ENCODE measurements around the gene UBE2V1. TPM values are rescaled to one million over a fixed set of nuclear protein-coding genes. Genes with fewer than 3 reads are reported as not detected.

The UBE2V1 gene
- total RNA-seq, 4 donors from 2014 or later, result 58.8 to 86.7 (median 77.3) TPM

DNA sequence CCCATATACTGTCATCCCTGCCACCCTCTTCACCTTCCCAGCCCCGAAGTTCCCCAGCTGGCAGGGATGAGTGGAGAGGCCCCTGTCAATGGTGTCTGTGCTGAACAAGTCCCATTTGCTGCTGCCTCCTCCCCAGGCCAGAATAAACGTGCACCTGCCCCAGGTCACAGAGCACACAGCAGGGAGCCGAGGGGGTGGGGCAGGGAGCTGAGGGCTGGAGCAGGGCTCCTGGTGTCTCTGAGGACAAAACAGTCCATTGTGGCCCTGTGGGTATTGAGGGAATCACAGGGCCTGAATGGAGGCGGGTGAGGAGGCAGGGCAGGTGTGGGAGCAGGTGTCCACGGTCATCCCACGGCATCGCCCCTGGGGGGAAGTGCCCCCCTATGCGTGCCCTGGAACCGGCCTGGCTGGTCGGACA is 74.4 kb downstream of the UBE2V1 start:
- Histone ChIP-seq H3K9me3 (no peaks in the 10 kb centered on the region), H3K36me3 (no peaks in the 10 kb centered on the region), H3K27ac (no peak overlapping the region), H3K27me3 (no peaks in the 10 kb centered on the region), H3K4me1 (peaks cover 0 to 15% (median 6%) of the 10 kb centered on the region in 4 donors), H3K4me3 (no peak overlapping the region)
- no peak for DNase-seq (ENCODE audit: low spot score in 2 of 2)
- WGBS, 2 donors, result 72 to 75% methylated on average over 5 to 9 of the region's 10 CpGs
- TF ChIP-seq POLR2A (IDR thresholded peaks at IDR 0.05) (no peak), EP300 (IDR thresholded peaks at IDR 0.05) (no peak)
- TF ChIP-seq, protein P1, sequence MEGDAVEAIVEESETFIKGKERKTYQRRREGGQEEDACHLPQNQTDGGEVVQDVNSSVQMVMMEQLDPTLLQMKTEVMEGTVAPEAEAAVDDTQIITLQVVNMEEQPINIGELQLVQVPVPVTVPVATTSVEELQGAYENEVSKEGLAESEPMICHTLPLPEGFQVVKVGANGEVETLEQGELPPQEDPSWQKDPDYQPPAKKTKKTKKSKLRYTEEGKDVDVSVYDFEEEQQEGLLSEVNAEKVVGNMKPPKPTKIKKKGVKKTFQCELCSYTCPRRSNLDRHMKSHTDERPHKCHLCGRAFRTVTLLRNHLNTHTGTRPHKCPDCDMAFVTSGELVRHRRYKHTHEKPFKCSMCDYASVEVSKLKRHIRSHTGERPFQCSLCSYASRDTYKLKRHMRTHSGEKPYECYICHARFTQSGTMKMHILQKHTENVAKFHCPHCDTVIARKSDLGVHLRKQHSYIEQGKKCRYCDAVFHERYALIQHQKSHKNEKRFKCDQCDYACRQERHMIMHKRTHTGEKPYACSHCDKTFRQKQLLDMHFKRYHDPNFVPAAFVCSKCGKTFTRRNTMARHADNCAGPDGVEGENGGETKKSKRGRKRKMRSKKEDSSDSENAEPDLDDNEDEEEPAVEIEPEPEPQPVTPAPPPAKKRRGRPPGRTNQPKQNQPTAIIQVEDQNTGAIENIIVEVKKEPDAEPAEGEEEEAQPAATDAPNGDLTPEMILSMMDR (IDR thresholded peaks at IDR 0.05), result no peak

DNA sequence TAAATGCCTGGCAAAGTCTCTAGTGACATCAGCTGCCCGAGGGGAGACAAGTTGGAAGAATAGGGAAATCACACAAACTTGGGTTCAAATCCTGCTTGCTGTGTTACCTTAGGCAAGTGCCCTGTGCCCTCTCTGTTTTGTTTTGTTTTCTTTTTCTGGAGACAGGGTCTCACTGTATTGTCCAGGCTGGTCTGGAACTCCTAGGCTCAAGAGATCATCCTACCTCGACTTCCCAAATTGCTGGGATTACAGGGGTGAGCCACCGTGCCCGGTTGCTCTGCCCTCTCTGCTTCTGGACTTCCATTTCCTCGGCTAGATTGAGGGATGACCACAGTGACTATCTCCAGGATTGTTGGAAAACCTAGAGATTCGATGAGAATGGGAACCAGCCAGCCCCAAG is 74.8 kb downstream of the UBE2V1 start:
- TF ChIP-seq, protein P1 (IDR thresholded peaks at IDR 0.05), result no peak
- TF ChIP-seq POLR2A (IDR thresholded peaks at IDR 0.05) (no peak), EP300 (IDR thresholded peaks at IDR 0.05) (no peak)
- 62 to 66% methylated on average over 6 of the region's 6 CpGs for WGBS, 2 donors

DNA sequence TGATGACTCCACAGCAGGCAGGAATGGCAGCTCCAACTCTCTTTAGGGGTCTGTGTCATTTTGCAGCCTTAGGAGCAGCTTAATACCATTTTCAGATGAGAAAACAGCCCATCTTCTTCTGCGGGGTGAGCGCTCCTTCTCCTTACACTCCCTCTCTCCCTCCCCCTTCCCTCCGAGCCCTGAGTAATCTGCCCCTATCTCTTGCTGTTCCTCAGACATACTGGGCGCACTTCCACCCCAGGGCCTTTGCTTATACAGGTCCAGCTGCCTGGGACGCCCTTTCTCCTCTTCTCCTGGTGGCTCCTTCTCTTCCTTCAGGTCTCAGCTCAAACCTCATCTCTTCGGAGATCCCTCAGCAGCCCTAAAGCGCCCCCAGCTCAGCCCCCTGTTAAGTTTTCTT is 75.4 kb downstream of the UBE2V1 start:
- no peak for DNase-seq (ENCODE audit: low spot score in 2 of 2)
- Histone ChIP-seq H3K27me3 (no peaks in the 10 kb centered on the region), H3K9me3 (no peaks in the 10 kb centered on the region), H3K36me3 (no peaks in the 10 kb centered on the region), H3K4me1 (peaks cover 0 to 23% (median 6%) of the 10 kb centered on the region in 4 donors), H3K4me3 (no peak overlapping the region), H3K27ac (no peak overlapping the region)
- 85 to 88% methylated on average over 7 of the region's 7 CpGs for WGBS, 2 donors
- TF ChIP-seq EP300 (IDR thresholded peaks at IDR 0.05), result no peak
- TF ChIP-seq, protein P1 (IDR thresholded peaks at IDR 0.05), result no peak
- TF ChIP-seq POLR2A (IDR thresholded peaks at IDR 0.05), result no peak

More for the DNA sequence above, 74.8 kb downstream of the UBE2V1 start:
- Histone ChIP-seq H3K36me3 (no peaks in the 10 kb centered on the region), H3K9me3 (no peaks in the 10 kb centered on the region), H3K4me3 (no peak overlapping the region), H3K27ac (no peak overlapping the region), H3K27me3 (no peaks in the 10 kb centered on the region), H3K4me1 (peaks cover 0 to 19% (median 6%) of the 10 kb centered on the region in 4 donors)
- DNase-seq (ENCODE audit: low spot score in 2 of 2), result no peak

- Histone ChIP-seq H3K27me3 (no peaks in the 10 kb centered on the region), H3K9me3 (no peaks in the 10 kb centered on the region), H3K27ac (no peak overlapping the region), H3K4me1 (peaks cover 0 to 23% (median 6%) of the 10 kb centered on the region in 4 donors), H3K36me3 (no peaks in the 10 kb centered on the region), H3K4me3 (no peak overlapping the region)
- WGBS, 2 donors, result 61 to 76% methylated on average over 2 to 3 of the region's 3 CpGs
- no peak for TF ChIP-seq EP300 (IDR thresholded peaks at IDR 0.05)
- DNase-seq (ENCODE audit: low spot score in 2 of 2), result no peak
Measured at GRCh38 chr20:50037123-50037522, 75.8 kb downstream of the UBE2V1 start.

DNA sequence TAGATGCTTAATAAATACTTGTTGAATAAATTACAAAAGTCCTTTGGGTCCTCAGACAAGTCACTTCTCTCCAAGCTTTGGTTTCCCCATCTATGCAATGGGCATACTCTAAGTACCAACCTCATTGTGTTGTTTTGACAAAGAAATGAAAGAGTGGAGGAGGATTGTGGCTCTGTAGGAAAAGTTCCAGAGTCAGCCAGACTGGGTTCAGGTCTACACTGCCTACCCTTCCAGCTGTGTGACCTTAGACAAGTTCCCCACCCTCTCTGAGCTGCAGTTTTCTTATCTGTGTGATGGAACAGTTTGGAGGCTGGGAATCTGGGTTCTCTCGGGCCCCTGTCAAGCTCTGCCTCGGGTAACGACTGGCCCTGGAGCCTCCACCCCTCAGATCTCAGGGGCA is 76.2 kb downstream of the UBE2V1 start:
- 93 to 94% methylated on average over 3 of the region's 3 CpGs for WGBS, 2 donors

More for the DNA sequence above, 76.2 kb downstream of the UBE2V1 start:
- no peak for DNase-seq (ENCODE audit: low spot score in 2 of 2)
- Histone ChIP-seq H3K27ac (no peak overlapping the region), H3K9me3 (no peaks in the 10 kb centered on the region), H3K4me3 (no peak overlapping the region), H3K4me1 (peaks cover 0 to 25% (median 6%) of the 10 kb centered on the region in 4 donors), H3K36me3 (no peaks in the 10 kb centered on the region), H3K27me3 (no peaks in the 10 kb centered on the region)
- no peak for TF ChIP-seq POLR2A (IDR thresholded peaks at IDR 0.05)
- no peak for TF ChIP-seq EP300 (IDR thresholded peaks at IDR 0.05)
- TF ChIP-seq, protein P1 (IDR thresholded peaks at IDR 0.05), result no peak
